GM23338 (cell line): ENCODE data around the gene HNRNPM. TPM values are rescaled to one million over a fixed set of nuclear protein-coding genes. Genes with fewer than 3 reads are reported as not detected.

Experiments
- ATAC-seq: fragments of 200-7000 bp; cut with Tn5 transposase; 3 replicates; pipeline ENCODE4 v1.9.1; 2020
- DNase-seq: peaks from one replicate; pipeline ENCODE4 v3.0.0-alpha.2; 2015; ENCODE audit warnings: low spot score
- H2AFZ ChIP-seq: fragments of 200-600 bp; sonication (generic); 2 replicates; pipeline ENCODE4 v1.8.0; 2016; ENCODE audit warnings: antibody characterized with exemption, mild to moderate bottlenecking, moderate library complexity
- H3F3A ChIP-seq: fragments of 200-600 bp; sonication (generic); replicated peaks from 2 replicates; pipeline ENCODE4 v1.8.0; 2017; ENCODE audit warnings: antibody characterized with exemption, mixed run types, low read depth
- H3K27ac ChIP-seq: fragments of 200-600 bp; sonication (generic); 2 replicates; pipeline ENCODE4 v1.6.1; 2016; ENCODE audit warnings: low read depth
- H3K27me3 ChIP-seq: fragments of 200-600 bp; sonication (generic); 2 replicates; pipeline ENCODE4 v1.8.0; 2016; ENCODE audit warnings: mild to moderate bottlenecking, mixed run types, moderate library complexity; ENCODE audit not compliant: insufficient read depth
- H3K36me3 ChIP-seq: fragments of 200-600 bp; sonication (generic); 2 replicates; pipeline ENCODE4 v1.8.0; 2016; ENCODE audit warnings: mild to moderate bottlenecking; ENCODE audit not compliant: insufficient read depth
- H3K4me1 ChIP-seq: fragments of 200-600 bp; sonication (generic); 2 replicates; pipeline ENCODE4 v1.8.0; 2016; ENCODE audit warnings: mild to moderate bottlenecking, moderate library complexity; ENCODE audit not compliant: insufficient read depth
- H3K4me2 ChIP-seq: fragments of 200-600 bp; sonication (generic); 2 replicates; pipeline ENCODE4 v1.7.1; 2017; ENCODE audit warnings: mixed run types
- H3K4me3 ChIP-seq: fragments of 200-600 bp; sonication (generic); 2 replicates; pipeline ENCODE4 v1.6.1; 2016; ENCODE audit warnings: mixed run types
- H3K79me2 ChIP-seq: fragments of 200-600 bp; sonication (generic); replicated peaks from 2 replicates; pipeline ENCODE4 v1.8.0; 2017; ENCODE audit warnings: mild to moderate bottlenecking; ENCODE audit not compliant: insufficient read depth
- H3K9me2 ChIP-seq: fragments of 200-600 bp; sonication (generic); 2 replicates; pipeline ENCODE4 v1.8.0; 2017; ENCODE audit not compliant: insufficient read depth
- H4K20me1 ChIP-seq: fragments of 200-600 bp; sonication (generic); replicated peaks from 2 replicates; pipeline ENCODE4 v1.8.0; 2017; ENCODE audit warnings: mild to moderate bottlenecking; ENCODE audit not compliant: insufficient read depth
- H3K27ac Mint-ChIP-seq: 2 replicates; pipeline ENCODE4 v1.8.0; 2020; ENCODE audit warnings: inconsistent platforms, mild to moderate bottlenecking, moderate library complexity, mixed read lengths
- H3K27me3 Mint-ChIP-seq: 3 replicates; pipeline ENCODE4 v1.8.0; 2022; ENCODE audit warnings: low read depth, mild to moderate bottlenecking, moderate library complexity, mixed read lengths, inconsistent platforms; ENCODE audit not compliant: insufficient read depth, poor library complexity
- H3K36me3 Mint-ChIP-seq: 3 replicates; pipeline ENCODE4 v1.8.0; 2021; ENCODE audit warnings: low read depth, mild to moderate bottlenecking, inconsistent platforms, moderate library complexity, mixed read lengths
- H3K4me1 Mint-ChIP-seq: 3 replicates; pipeline ENCODE4 v1.8.0; 2020; ENCODE audit warnings: mild to moderate bottlenecking, inconsistent platforms, mixed read lengths
- H3K4me3 Mint-ChIP-seq: 3 replicates; pipeline ENCODE4 v1.8.0; 2021; ENCODE audit warnings: moderate library complexity, mild to moderate bottlenecking, inconsistent platforms, mixed read lengths
- H3K9me3 Mint-ChIP-seq: 3 replicates; pipeline ENCODE4 v1.8.0; 2020; ENCODE audit warnings: moderate library complexity, mild to moderate bottlenecking, inconsistent platforms, mixed read lengths
- CREB1 ChIP-seq: fragments of 250-450 bp; sonication (Bioruptor Pico); IDR thresholded peaks from 2 replicates; pipeline ENCODE4 v1.5.0; 2020; ENCODE audit warnings: low read depth, mild to moderate bottlenecking, moderate library complexity
- CTCF ChIP-seq, 2 experiments: fragments of 200-600 bp in 1 of 2; sonication (generic) in 1 of 2; conservative IDR thresholded peaks; 2 replicates each; pipeline versions ENCODE4 v1.5.1 to v1.6.1; 2016 to 2017; ENCODE audit warnings: antibody characterized with exemption in 2 of 2, low read depth in 2 of 2, mild to moderate bottlenecking in 2 of 2, moderate library complexity in 1 of 2
- ETS1 ChIP-seq: IDR thresholded peaks from 2 replicates; pipeline ENCODE4 v1.6.1; 2016; ENCODE audit warnings: antibody characterized with exemption
- EZH2 ChIP-seq: fragments of 200-600 bp; sonication (generic); IDR thresholded peaks from one replicate; pipeline ENCODE4 v1.8.0; 2017; ENCODE audit warnings: antibody characterized with exemption, mild to moderate bottlenecking, low read depth; ENCODE audit not compliant: unreplicated experiment
- EZH2phosphoT487 ChIP-seq: fragments of 200-600 bp; sonication (generic); IDR thresholded peaks from one replicate; pipeline ENCODE4 v1.8.1; 2018; ENCODE audit warnings: antibody characterized with exemption; ENCODE audit not compliant: unreplicated experiment
- JUNB ChIP-seq: IDR thresholded peaks from one replicate; pipeline ENCODE4 v1.6.1; 2016; ENCODE audit warnings: antibody characterized with exemption; ENCODE audit not compliant: unreplicated experiment
- NANOG ChIP-seq: IDR thresholded peaks from 2 replicates; pipeline ENCODE4 v1.6.1; 2016; ENCODE audit warnings: antibody characterized with exemption, borderline replicate concordance
- POLR2AphosphoS5 ChIP-seq: IDR thresholded peaks from 2 replicates; pipeline ENCODE4 v1.6.1; 2016; ENCODE audit warnings: antibody characterized with exemption, low read depth
- REST ChIP-seq: IDR thresholded peaks from one replicate; pipeline ENCODE4 v1.6.1; 2018; ENCODE audit warnings: antibody characterized with exemption; ENCODE audit not compliant: unreplicated experiment
- STAT1 ChIP-seq: IDR thresholded peaks from one replicate; pipeline ENCODE4 v1.6.1; 2016; ENCODE audit warnings: antibody characterized with exemption; ENCODE audit not compliant: unreplicated experiment
- ZNF114 ChIP-seq: fragments of 250-450 bp; sonication (Bioruptor Pico); IDR thresholded peaks from 2 replicates; pipeline ENCODE4 v1.5.0; 2020; ENCODE audit warnings: mild to moderate bottlenecking, moderate library complexity
- ZNF331 ChIP-seq: fragments of 250-450 bp; sonication (Bioruptor Pico); IDR thresholded peaks from 2 replicates; pipeline ENCODE4 v1.5.0; 2020; ENCODE audit warnings: low read depth, mild to moderate bottlenecking, moderate library complexity
- ZNF462 ChIP-seq: fragments of 250-450 bp; sonication (Bioruptor Pico); IDR thresholded peaks from 2 replicates; pipeline ENCODE4 v1.5.0; 2020; ENCODE audit warnings: mild to moderate bottlenecking, moderate library complexity
- polyA plus RNA-seq: library from polyadenylated mRNA; unstranded; fragments of >200 nt; fragmentation: Nextera tagmentation; extraction: Ambion mirVana; gene quantifications from 2 replicates; pipeline ENCODE4 v1.2.1, GENCODE V29; 2016
- total RNA-seq: library from RNA; depleted of rRNA; stranded (reverse); fragments of >200 nt; shearing (Covaris generic); gene quantifications from 2 replicates; pipeline ENCODE4 v1.2.3, GENCODE V29; 2014

The HNRNPM gene
- total and polyA plus RNA-seq, 2 experiments from 2014 or later, result 291 to 389 TPM

GRCh38 chr19:8519388-8519787 lies 74.6 kb downstream of the HNRNPM start:
- Mint-ChIP-seq H3K27me3 (peaks cover 14% of the 10 kb centered on the region), H3K4me1 (peaks cover 4% of the 10 kb centered on the region; the same call in 2 of the 3 replicates)
- DNase-seq, result no peak

More at GRCh38 chr19:8519388-8519787, 74.6 kb downstream of the HNRNPM start:
- Histone ChIP-seq H3K27me3 (no peaks in the 10 kb centered on the region), H3K9me2 (no peaks in the 10 kb centered on the region), H3F3A (peaks cover 12% of the 10 kb centered on the region), H3K27ac (no peak overlapping the region), H3K36me3 (no peaks in the 10 kb centered on the region), H2AFZ (no peak overlapping the region), H3K4me3 (no peak overlapping the region), H3K79me2 (no peaks in the 10 kb centered on the region), H4K20me1 (no peaks in the 10 kb centered on the region), H3K4me2 (no peak overlapping the region), H3K4me1 (no peaks in the 10 kb centered on the region; the same call in 1 of the 2 replicates)
- ATAC-seq, result no peak
- H3K27ac Mint-ChIP-seq, result no peak overlapping the region
- H3K36me3 Mint-ChIP-seq, result no peaks in the 10 kb centered on the region
- TF ChIP-seq ZNF331 (no peak), ETS1 (no peak), STAT1 (no peak), POLR2AphosphoS5 (no peak), CTCF (conservative IDR thresholded peaks at IDR 0.05; ENCODE audit: low read depth in 2 of 2) (no peak), ZNF462 (CRISPR knock-in tag) (no peak), JUNB (no peak), NANOG (no peak), ZNF114 (CRISPR knock-in tag) (no peak), EZH2 (no peak), CREB1 (CRISPR knock-in tag) (no peak), REST (no peak), EZH2phosphoT487 (no peak)
- no peak overlapping the region for H3K4me3 Mint-ChIP-seq
- no peaks in the 10 kb centered on the region; the same call in 2 of the 3 replicates for H3K9me3 Mint-ChIP-seq
